Measurements from ENCODE around the gene DGKB.

The DGKB gene

GRCh38 chr7:14604606-14605005 lies 297.9 kb downstream of the DGKB start:
- Histone ChIP-seq H3K36me3 (no peaks in the 10 kb centered on the region), H3K9me3 (no peaks in the 10 kb centered on the region), H3K27ac (no peak overlapping the region), H3K27me3 (no peaks in the 10 kb centered on the region), H3K4me3 (ENCODE audit: low read depth in 1 of 2, low read length in 1 of 2) (no peak overlapping the region), H3K4me1 (ENCODE audit: control insufficient read depth in 1 of 2, insufficient read depth in 1 of 2, low read depth in 1 of 2, low read length in 1 of 2) (no peaks in the 10 kb centered on the region)
- TF ChIP-seq CTCF (IDR thresholded peaks at IDR 0.05): no peak

- no peaks in the 10 kb centered on the region for H3K27me3 ChIP-seq
- no peaks in the 10 kb centered on the region for H3K36me3 ChIP-seq
- H3K27ac ChIP-seq: no peak overlapping the region
- H3K9me3 ChIP-seq: no peaks in the 10 kb centered on the region
- H3K4me1 ChIP-seq (ENCODE audit: control insufficient read depth in 1 of 2, insufficient read depth in 1 of 2, low read depth in 1 of 2, low read length in 1 of 2): no peaks in the 10 kb centered on the region
- no peak overlapping the region for H3K4me3 ChIP-seq (ENCODE audit: low read depth in 1 of 2, low read length in 1 of 2)
- TF ChIP-seq CTCF (IDR thresholded peaks at IDR 0.05): no peak
These were observed 299.7 kb downstream of the DGKB start for GRCh38 chr7:14602851-14603250.

GRCh38 chr7:14600766-14601367 lies 301.7 kb downstream of the DGKB start:
- Histone ChIP-seq H3K4me3 (ENCODE audit: low read depth in 1 of 2, low read length in 1 of 2) (no peak overlapping the region), H3K9me3 (no peaks in the 10 kb centered on the region), H3K36me3 (no peaks in the 10 kb centered on the region), H3K27me3 (no peaks in the 10 kb centered on the region), H3K27ac (no peak overlapping the region), H3K4me1 (ENCODE audit: control insufficient read depth in 1 of 2, insufficient read depth in 1 of 2, low read depth in 1 of 2, low read length in 1 of 2) (no peaks in the 10 kb centered on the region)
- no peak for TF ChIP-seq CTCF (IDR thresholded peaks at IDR 0.05)

GRCh38 chr7:14598978-14599377 lies 303.6 kb downstream of the DGKB start:
- Histone ChIP-seq H3K27me3 (no peaks in the 10 kb centered on the region), H3K27ac (no peak overlapping the region), H3K9me3 (no peaks in the 10 kb centered on the region), H3K4me3 (ENCODE audit: low read depth in 1 of 2, low read length in 1 of 2) (no peak overlapping the region), H3K36me3 (no peaks in the 10 kb centered on the region), H3K4me1 (ENCODE audit: control insufficient read depth in 1 of 2, insufficient read depth in 1 of 2, low read depth in 1 of 2, low read length in 1 of 2) (no peaks in the 10 kb centered on the region)
- no peak for TF ChIP-seq CTCF (IDR thresholded peaks at IDR 0.05)

- H3K4me1 ChIP-seq (ENCODE audit: control insufficient read depth in 1 of 2, insufficient read depth in 1 of 2, low read depth in 1 of 2, low read length in 1 of 2): no peaks in the 10 kb centered on the region
- no peaks in the 10 kb centered on the region for H3K36me3 ChIP-seq
- H3K9me3 ChIP-seq: no peaks in the 10 kb centered on the region
- TF ChIP-seq CTCF (IDR thresholded peaks at IDR 0.05): no peak
- no peak overlapping the region for H3K4me3 ChIP-seq (ENCODE audit: low read depth in 1 of 2, low read length in 1 of 2)
- H3K27ac ChIP-seq: no peak overlapping the region
- H3K27me3 ChIP-seq: no peaks in the 10 kb centered on the region
These were observed 306.1 kb downstream of the DGKB start for GRCh38 chr7:14596421-14596820.

- Histone ChIP-seq H3K9me3 (no peaks in the 10 kb centered on the region), H3K4me3 (ENCODE audit: low read depth in 1 of 2, low read length in 1 of 2) (no peak overlapping the region), H3K27me3 (no peaks in the 10 kb centered on the region), H3K4me1 (ENCODE audit: control insufficient read depth in 1 of 2, insufficient read depth in 1 of 2, low read depth in 1 of 2, low read length in 1 of 2) (no peaks in the 10 kb centered on the region), H3K36me3 (no peaks in the 10 kb centered on the region), H3K27ac (no peak overlapping the region)
- no peak for TF ChIP-seq CTCF (IDR thresholded peaks at IDR 0.05)
These were observed 312.3 kb downstream of the DGKB start for GRCh38 chr7:14590206-14590605.
